HCT116 (cell line): ENCODE results near the gene RPL29. TPM values are rescaled to one million over a fixed set of nuclear protein-coding genes. Genes with fewer than 3 reads are reported as not detected.

ENCODE experiments used
- ATAC-seq: fragments of 200-7000 bp; cut with Tn5 transposase; 2 replicates; pipeline ENCODE4 v1.9.1; 2020; ENCODE audit warnings: mild to moderate bottlenecking, moderate library complexity
- BruUV-seq: library from RNA; stranded (reverse); fragments of 400-500 nt; replicated peaks from 2 replicates; lab custom pipeline; 2021; lab: Mats Ljungman, UMichigan
- CTCF ChIA-PET: fragments of 300-600 bp; sonication (Branson Sonifier 250); formaldehyde crosslinking; loops from one replicate; lab custom pipeline; 2021; ENCODE audit warnings: antibody characterized with exemption; lab: Charles Lee
- POLR2A ChIA-PET: fragments of 300-600, 350-600 bp; sonication (Branson Sonifier 250); formaldehyde crosslinking; loops from one replicate; lab custom pipeline; 2021; ENCODE audit warnings: antibody characterized with exemption; lab: Charles Lee
- RAD21 ChIA-PET, 2 experiments: fragments of 300-600 bp; sonication (Branson Sonifier 250); formaldehyde crosslinking; loops; one replicate each; lab custom pipeline; 2023; ENCODE audit warnings: low total read pairs in 2 of 2; ENCODE audit not compliant: uncharacterized antibody in 2 of 2, unreplicated experiment in 2 of 2, low non-redundant PET in 1 of 2; lab: Charles Lee
- DNase-seq: peaks from one replicate; pipeline ENCODE4 v3.0.0-alpha.2; 2010; ENCODE audit warnings: low read depth, low spot score
- H2AFZ ChIP-seq: fragments of 200-600 bp; shearing (Covaris generic), sonication (generic); 2 replicates; pipeline ENCODE4 v1.6.1; 2017; ENCODE audit warnings: low read depth, mixed run types, mixed read lengths, antibody characterized with exemption, low read length; ENCODE audit not compliant: poor library complexity, severe bottlenecking
- H3K27ac ChIP-seq: 2 replicates; pipeline ENCODE4 v1.5.1; 2012; ENCODE audit warnings: low read depth, low read length
- H3K27me3 ChIP-seq: fragments of 200-600 bp; sonication (generic); 2 replicates; pipeline ENCODE4 v1.6.1; 2016; ENCODE audit warnings: mixed run types, low read length, mixed read lengths; ENCODE audit not compliant: insufficient read depth
- H3K36me3 ChIP-seq, 2 experiments: fragments of 200-500 bp in 1 of 2; fragments of 200-600 bp in 1 of 2; sonication (Bioruptor generic) in 1 of 2; sonication (generic) in 1 of 2; 2 replicates each; pipeline versions ENCODE4 v1.5.1 to v1.6.1; 2014 to 2016; ENCODE audit warnings: low read length in 2 of 2, inconsistent platforms in 1 of 2, mixed read lengths in 1 of 2, mixed run types in 1 of 2; ENCODE audit not compliant: insufficient read depth in 2 of 2, control insufficient read depth in 1 of 2
- H3K4me1 ChIP-seq, 2 experiments: fragments of 200-600 bp in 1 of 2; sonication (generic) in 1 of 2; 2 replicates each; pipeline versions ENCODE4 v1.5.1 to v1.6.1; 2012 to 2017; ENCODE audit warnings: low read length in 2 of 2, inconsistent platforms in 1 of 2, mild to moderate bottlenecking in 1 of 2, mixed read lengths in 1 of 2, mixed run types in 1 of 2, moderate library complexity in 1 of 2; ENCODE audit not compliant: insufficient read depth in 2 of 2, control insufficient read depth in 1 of 2
- H3K4me2 ChIP-seq: fragments of 200-600 bp; sonication (generic); 2 replicates; pipeline ENCODE4 v1.6.1; 2017; ENCODE audit warnings: mixed run types, low read length, mixed read lengths
- H3K4me3 ChIP-seq, 2 experiments: fragments of 200-600 bp in 1 of 2; sonication (generic) in 1 of 2; replicated peaks in 1 of 2; 2 replicates each; pipeline ENCODE4 v1.5.1; 2011 to 2016; ENCODE audit warnings: low read length in 2 of 2, control low read depth in 1 of 2, low read depth in 1 of 2, mild to moderate bottlenecking in 1 of 2, mixed read lengths in 1 of 2, mixed run types in 1 of 2
- H3K79me2 ChIP-seq: fragments of 200-600 bp; sonication (generic); 2 replicates; pipeline ENCODE4 v1.6.1; 2017; ENCODE audit warnings: mild to moderate bottlenecking, mixed run types, low read length, moderate library complexity, mixed read lengths; ENCODE audit not compliant: insufficient read depth
- H3K9ac ChIP-seq: fragments of 200-600 bp; sonication (generic); 2 replicates; pipeline ENCODE4 v1.6.1; 2016; ENCODE audit warnings: low read length, mixed read lengths
- H3K9me2 ChIP-seq: fragments of 200-600 bp; sonication (generic), shearing (Covaris generic); 2 replicates; pipeline ENCODE4 v1.6.1; 2017; ENCODE audit warnings: mixed run types, mild to moderate bottlenecking, moderate library complexity; ENCODE audit not compliant: insufficient read depth
- H3K9me3 ChIP-seq, 2 experiments: fragments of 200-500 bp in 1 of 2; fragments of 200-600 bp in 1 of 2; sonication (Bioruptor generic) in 1 of 2; sonication (generic) in 1 of 2; 2 replicates each; pipeline ENCODE4 v1.6.1; 2014 to 2017; ENCODE audit warnings: low read length in 2 of 2, mixed read lengths in 2 of 2, inconsistent platforms in 1 of 2, low read depth in 1 of 2, mild to moderate bottlenecking in 1 of 2, mixed run types in 1 of 2, moderate library complexity in 1 of 2; ENCODE audit not compliant: control insufficient read depth in 1 of 2, insufficient read depth in 1 of 2
- H4K20me1 ChIP-seq: fragments of 200-600 bp; sonication (generic), shearing (Covaris generic); 2 replicates; pipeline ENCODE4 v1.6.1; 2017; ENCODE audit warnings: mixed run types, mild to moderate bottlenecking, moderate library complexity; ENCODE audit not compliant: insufficient read depth
- CBX3 ChIP-seq: IDR thresholded peaks from 2 replicates; pipeline ENCODE4 v1.6.1; 2012; ENCODE audit warnings: low read depth
- CTCF ChIP-seq, 3 experiments: fragments of 200-600 bp in 1 of 3; sonication (generic) in 1 of 3; IDR thresholded peaks in 2 of 3; conservative IDR thresholded peaks in 1 of 3; 2 replicates each; pipeline ENCODE4 v1.5.1; 2012 to 2017; ENCODE audit warnings: low read depth in 2 of 3, low read length in 2 of 3, antibody characterized with exemption in 1 of 3, borderline replicate concordance in 1 of 3, control low read depth in 1 of 3, mild to moderate bottlenecking in 1 of 3, mixed read lengths in 1 of 3, mixed run types in 1 of 3, moderate library complexity in 1 of 3; ENCODE audit not compliant: insufficient read depth in 1 of 3
- EGR1 ChIP-seq: IDR thresholded peaks from 2 replicates; pipeline ENCODE4 v1.6.1; 2012; ENCODE audit warnings: low read depth
- ELF1 ChIP-seq: IDR thresholded peaks from 2 replicates; pipeline ENCODE4 v1.6.1; 2012; ENCODE audit warnings: low read depth, borderline replicate concordance
- EZH2 ChIP-seq: fragments of 200-600 bp; sonication (generic); IDR thresholded peaks from 2 replicates; pipeline ENCODE4 v1.6.1; 2017; ENCODE audit warnings: antibody characterized with exemption, mixed run types
- EZH2phosphoT487 ChIP-seq: fragments of 200-600 bp; IDR thresholded peaks from 2 replicates; pipeline ENCODE4 v1.6.1; 2018; ENCODE audit warnings: antibody characterized with exemption, borderline replicate concordance
- FOSL1 ChIP-seq: IDR thresholded peaks from 2 replicates; pipeline ENCODE4 v1.6.1; 2012; ENCODE audit warnings: low read depth
- POLR2AphosphoS5 ChIP-seq: IDR thresholded peaks from 2 replicates; pipeline ENCODE4 v1.6.1; 2011; ENCODE audit warnings: mild to moderate bottlenecking, low read depth, low read length, moderate library complexity
- RAD21 ChIP-seq: IDR thresholded peaks from 2 replicates; pipeline ENCODE4 v1.6.1; 2012; ENCODE audit warnings: low read depth, mild to moderate bottlenecking
- REST ChIP-seq: IDR thresholded peaks from 2 replicates; pipeline ENCODE4 v1.6.1; 2012; ENCODE audit warnings: low read depth
- SP1 ChIP-seq: IDR thresholded peaks from 2 replicates; pipeline ENCODE4 v1.6.1; 2012; ENCODE audit warnings: low read depth
- SRF ChIP-seq: IDR thresholded peaks from 2 replicates; pipeline ENCODE4 v1.6.1; 2012; ENCODE audit warnings: low read depth
- TCF7L2 ChIP-seq: IDR thresholded peaks from 2 replicates; pipeline ENCODE4 v1.7.0; 2011; ENCODE audit warnings: borderline replicate concordance, inconsistent platforms; ENCODE audit not compliant: insufficient read depth, insufficient read length; ENCODE audit errors: extremely low read depth
- ZFX ChIP-seq: fragments of 450-650 bp; IDR thresholded peaks from 2 replicates; pipeline ENCODE4 v1.6.1; 2017
- ZNF274 ChIP-seq: fragments of 200-500 bp; sonication (Bioruptor generic); IDR thresholded peaks from 2 replicates; pipeline ENCODE4 v1.6.1; 2014; ENCODE audit warnings: mild to moderate bottlenecking, low read depth, low read length, inconsistent platforms
- intact Hi-C: fragments of 100-400 bp; cut with micrococcal nuclease; formaldehyde crosslinking; loops from 2 replicates; pipeline ENCODE4 v1.10.0; 2022
- total RNA-seq: library from RNA; stranded (reverse); gene quantifications from one replicate; pipeline ENCODE4 v1.2.1, GENCODE V29; 2021; ENCODE audit not compliant: unreplicated experiment

The RPL29 gene
- total RNA-seq, 1 experiment from 2014 or later = 1,880 TPM

GRCh38 chr3:51985063-51985462 lies 10.6 kb downstream of the RPL29 start:
- Histone ChIP-seq H3K4me2 (no peak overlapping the region), H3K4me1 (peaks cover 24 to 56% of the 10 kb centered on the region in 2 experiments), H4K20me1 (no peaks in the 10 kb centered on the region), H3K9ac (no peak overlapping the region), H3K27me3 (no peaks in the 10 kb centered on the region), H3K4me3 (no peak overlapping the region), H3K27ac (no peak overlapping the region; the same call in 1 of the 2 replicates), H2AFZ (no peak overlapping the region), H3K36me3 (no peaks in the 10 kb centered on the region), H3K79me2 (peaks cover 12% of the 10 kb centered on the region), H3K9me2 (no peaks in the 10 kb centered on the region), H3K9me3 (no peaks in the 10 kb centered on the region)
- ChIA-PET RAD21 (no interaction called here), CTCF (no interaction called here), POLR2A (interaction anchor here (1.5 to 4.3 kb wide), 3 partner anchors 7 to 44 kb away, joined by 3 to 47 read pairs (median 31); partner anchors contain the start of genes PARP3, RPL29 and RRP9)
- BruUV-seq = no TSS peak
- TF ChIP-seq ELF1 = no peak
- TF ChIP-seq RAD21 = no peak
- no peak for TF ChIP-seq EGR1
- no peak for TF ChIP-seq SP1
- no peak for TF ChIP-seq EZH2phosphoT487
- no peak for TF ChIP-seq ZNF274
- no peak for TF ChIP-seq SRF
- no peak for TF ChIP-seq ZFX
- ATAC-seq = no peak
- intact Hi-C loops = no loop called here
- DNase-seq = no peak

GRCh38 chr3:51984269-51984647 lies 11.4 kb downstream of the RPL29 start:
- H3K27me3 ChIP-seq = no peaks in the 10 kb centered on the region
- peak overlapping the region; percentile 98 for H3K4me2 ChIP-seq
- H2AFZ ChIP-seq = no peak overlapping the region
- ChIA-PET CTCF (interaction anchor here (3.3 kb wide), 1 partner anchor 11 kb away, joined by 47 read pairs; the partner anchor contains the start of genes ABHD14A and ABHD14B), RAD21 (no interaction called here)
- H3K9me2 ChIP-seq = no peaks in the 10 kb centered on the region
- DNase-seq (no peak), ATAC-seq (no peak)
- peak overlapping the region; percentile 79 for H3K9ac ChIP-seq
- H3K4me3 ChIP-seq = peak overlapping the region; percentile 75 to 86; a peak in 3 of 4 replicates
- no TSS peak for BruUV-seq
- H3K9me3 ChIP-seq = no peaks in the 10 kb centered on the region
- TF ChIP-seq ZNF274 (no peak), EGR1 (no peak), POLR2AphosphoS5 (no peak), REST (no peak), FOSL1 (no peak), CTCF (IDR thresholded peaks at IDR 0.05 in 2 of 3, conservative IDR thresholded peaks at IDR 0.05 in 1 of 3; ENCODE audit: borderline replicate concordance in 1 of 3, insufficient read depth in 1 of 3, low read depth in 2 of 3, low read length in 2 of 3) (no peak), CBX3 (no peak), ELF1 (no peak), TCF7L2 (no peak), EZH2 (no peak)
- TF ChIP-seq, all 23 proteins: peak for 0
- no peaks in the 10 kb centered on the region for H4K20me1 ChIP-seq
- intact Hi-C loops = loop anchor here (5.0 kb wide), 1 partner anchor 267 kb away; no protein-coding TSS in a partner anchor
- peak overlapping the region; percentile 82 for H3K27ac ChIP-seq
- POLR2A ChIA-PET = interaction anchor here (0.7 to 4.3 kb wide), 4 partner anchors 7 to 43 kb away, joined by 3 to 47 read pairs (median 17); partner anchors contain the start of genes PARP3, RPL29 and RRP9
- peaks cover 24 to 56% of the 10 kb centered on the region in 2 experiments for H3K4me1 ChIP-seq
- H3K36me3 ChIP-seq = no peaks in the 10 kb centered on the region
- H3K79me2 ChIP-seq = peaks cover 12% of the 10 kb centered on the region
